Measurements from ENCODE around the gene PSMC3.

DNA sequence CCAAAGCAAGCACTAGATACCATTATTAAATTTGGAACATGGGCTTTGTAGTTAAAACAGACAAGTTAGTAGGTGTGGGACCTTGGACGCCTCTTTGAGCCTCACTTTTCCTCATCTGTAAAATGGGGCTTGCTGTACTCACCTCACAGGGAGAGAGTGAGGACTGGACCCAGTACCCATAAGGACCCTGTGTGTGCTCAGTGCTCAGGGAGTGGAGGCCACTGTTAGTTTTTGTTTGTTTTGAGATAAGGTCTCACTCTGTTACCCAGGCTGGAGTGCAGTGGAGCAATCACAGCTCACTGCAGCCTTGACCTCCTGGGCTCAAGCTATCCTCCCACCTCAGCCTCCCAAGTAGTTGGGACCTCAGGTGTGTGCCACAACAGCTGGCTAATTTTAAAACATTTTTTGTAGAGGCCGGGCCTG is 13.8 kb upstream of the PSMC3 start:
- TF ChIP-seq, protein P1, sequence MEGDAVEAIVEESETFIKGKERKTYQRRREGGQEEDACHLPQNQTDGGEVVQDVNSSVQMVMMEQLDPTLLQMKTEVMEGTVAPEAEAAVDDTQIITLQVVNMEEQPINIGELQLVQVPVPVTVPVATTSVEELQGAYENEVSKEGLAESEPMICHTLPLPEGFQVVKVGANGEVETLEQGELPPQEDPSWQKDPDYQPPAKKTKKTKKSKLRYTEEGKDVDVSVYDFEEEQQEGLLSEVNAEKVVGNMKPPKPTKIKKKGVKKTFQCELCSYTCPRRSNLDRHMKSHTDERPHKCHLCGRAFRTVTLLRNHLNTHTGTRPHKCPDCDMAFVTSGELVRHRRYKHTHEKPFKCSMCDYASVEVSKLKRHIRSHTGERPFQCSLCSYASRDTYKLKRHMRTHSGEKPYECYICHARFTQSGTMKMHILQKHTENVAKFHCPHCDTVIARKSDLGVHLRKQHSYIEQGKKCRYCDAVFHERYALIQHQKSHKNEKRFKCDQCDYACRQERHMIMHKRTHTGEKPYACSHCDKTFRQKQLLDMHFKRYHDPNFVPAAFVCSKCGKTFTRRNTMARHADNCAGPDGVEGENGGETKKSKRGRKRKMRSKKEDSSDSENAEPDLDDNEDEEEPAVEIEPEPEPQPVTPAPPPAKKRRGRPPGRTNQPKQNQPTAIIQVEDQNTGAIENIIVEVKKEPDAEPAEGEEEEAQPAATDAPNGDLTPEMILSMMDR (IDR thresholded peaks at IDR 0.05; ENCODE audit: insufficient read depth, low read depth, low read length): no peak
- no peak for TF ChIP-seq EZH2 (IDR thresholded peaks at IDR 0.05; ENCODE audit: insufficient read depth, low read length)

Data from astrocyte (in vitro differentiated cells and primary cell).